H9 (cell line): ENCODE data around the gene TTC39B. TPM values are rescaled to one million over a fixed set of nuclear protein-coding genes. Genes with fewer than 3 reads are reported as not detected.

ENCODE experiments used
- DNase-seq: peaks from one replicate; pipeline ENCODE4 v3.0.0-alpha.2; 2017
- H2AFZ ChIP-seq: one replicate; pipeline ENCODE4 v1.6.1; 2013; ENCODE audit warnings: mild to moderate bottlenecking, low read length, control low read depth, moderate library complexity
- H2AK5ac ChIP-seq: 2 replicates; pipeline ENCODE4 v1.6.1; 2013; ENCODE audit warnings: low read length, control low read depth, mixed read lengths; ENCODE audit not compliant: insufficient read length
- H2BK120ac ChIP-seq: one replicate; pipeline ENCODE4 v1.6.1; 2013; ENCODE audit warnings: low read depth, mild to moderate bottlenecking, low read length, control low read depth, inconsistent platforms; ENCODE audit not compliant: poor library complexity, severe bottlenecking
- H2BK12ac ChIP-seq: 2 replicates; pipeline ENCODE4 v1.6.1; 2013; ENCODE audit warnings: low read length, control low read depth, mixed read lengths, low read depth; ENCODE audit not compliant: insufficient read length
- H2BK15ac ChIP-seq: 2 replicates; pipeline ENCODE4 v1.6.1; 2013; ENCODE audit warnings: low read depth, low read length, control low read depth
- H2BK20ac ChIP-seq: one replicate; pipeline ENCODE4 v1.6.1; 2013; ENCODE audit warnings: low read depth, mild to moderate bottlenecking, low read length, control low read depth, inconsistent platforms; ENCODE audit not compliant: poor library complexity, severe bottlenecking
- H2BK5ac ChIP-seq: 2 replicates; pipeline ENCODE4 v1.6.1; 2013; ENCODE audit warnings: low read length, control low read depth, mixed read lengths; ENCODE audit not compliant: insufficient read length
- H3K14ac ChIP-seq: 2 replicates; pipeline ENCODE4 v1.6.1; 2013; ENCODE audit warnings: low read length, control low read depth; ENCODE audit not compliant: insufficient read depth
- H3K18ac ChIP-seq: 2 replicates; pipeline ENCODE4 v1.6.1; 2013; ENCODE audit warnings: low read depth, mild to moderate bottlenecking, mixed read lengths, low read length, control low read depth; ENCODE audit not compliant: insufficient read length
- H3K23ac ChIP-seq: 2 replicates; pipeline ENCODE4 v1.6.1; 2013; ENCODE audit warnings: low read length, control low read depth, mixed read lengths, low read depth; ENCODE audit not compliant: insufficient read length
- H3K23me2 ChIP-seq: 2 replicates; pipeline ENCODE4 v1.6.1; 2013; ENCODE audit warnings: low read depth, mild to moderate bottlenecking, mixed read lengths, low read length, control low read depth; ENCODE audit not compliant: insufficient read length, poor library complexity, severe bottlenecking
- H3K27ac ChIP-seq: 2 replicates; pipeline ENCODE4 v1.5.1; 2013; ENCODE audit warnings: low read length, control low read depth, mixed read lengths, low read depth; ENCODE audit not compliant: insufficient read length
- H3K27me3 ChIP-seq: 2 replicates; pipeline ENCODE4 v1.6.1; 2013; ENCODE audit warnings: low read length, control low read depth, inconsistent platforms; ENCODE audit not compliant: insufficient read depth
- H3K4ac ChIP-seq: 2 replicates; pipeline ENCODE4 v1.6.1; 2013; ENCODE audit warnings: low read depth, mild to moderate bottlenecking, control low read depth, inconsistent platforms, low read length, moderate library complexity
- H3K4me1 ChIP-seq: 2 replicates; pipeline ENCODE4 v1.6.1; 2013; ENCODE audit warnings: low read length, control low read depth, inconsistent platforms; ENCODE audit not compliant: insufficient read depth
- H3K4me2 ChIP-seq: 2 replicates; pipeline ENCODE4 v1.6.1; 2013; ENCODE audit warnings: low read length, control low read depth, mixed read lengths; ENCODE audit not compliant: insufficient read length, insufficient read depth
- H3K56ac ChIP-seq: 2 replicates; pipeline ENCODE4 v1.6.1; 2013; ENCODE audit warnings: low read depth, mild to moderate bottlenecking, mixed read lengths, low read length, control low read depth; ENCODE audit not compliant: insufficient read length
- H3K79me1 ChIP-seq: 2 replicates; pipeline ENCODE4 v1.6.1; 2013; ENCODE audit warnings: low read depth, mild to moderate bottlenecking, moderate library complexity, low read length, control low read depth, inconsistent platforms; ENCODE audit not compliant: insufficient read depth, poor library complexity, severe bottlenecking
- H3K79me2 ChIP-seq: 2 replicates; pipeline ENCODE4 v1.6.1; 2013; ENCODE audit warnings: low read length, control low read depth, inconsistent platforms; ENCODE audit not compliant: insufficient read depth
- H3K9ac ChIP-seq: 2 replicates; pipeline ENCODE4 v1.6.1; 2013; ENCODE audit warnings: low read length, control low read depth, mixed read lengths; ENCODE audit not compliant: insufficient read length; ENCODE audit errors: extremely low read depth
- H3K9me3 ChIP-seq: one replicate; pipeline ENCODE4 v1.6.1; 2013; ENCODE audit warnings: low read depth, low read length, inconsistent platforms; ENCODE audit not compliant: control insufficient read depth
- H3T11ph ChIP-seq: one replicate; pipeline ENCODE4 v1.6.1; 2013; ENCODE audit warnings: mild to moderate bottlenecking, low read length, control low read depth, inconsistent platforms
- H4K20me1 ChIP-seq: one replicate; pipeline ENCODE4 v1.6.1; 2013; ENCODE audit not compliant: control insufficient read depth, insufficient read length, insufficient read depth
- H4K5ac ChIP-seq: 2 replicates; pipeline ENCODE4 v1.6.1; 2013; ENCODE audit warnings: low read depth, mild to moderate bottlenecking, mixed read lengths, low read length, control low read depth; ENCODE audit not compliant: insufficient read length
- H4K8ac ChIP-seq: replicated peaks from 2 replicates; pipeline ENCODE4 v1.6.1; 2013; ENCODE audit warnings: low read length, control low read depth, mixed read lengths, low read depth; ENCODE audit not compliant: insufficient read length
- H4K91ac ChIP-seq: 2 replicates; pipeline ENCODE4 v1.6.1; 2013; ENCODE audit warnings: low read depth, mild to moderate bottlenecking, moderate library complexity, mixed read lengths, low read length, control low read depth; ENCODE audit not compliant: insufficient read length
- H3K27ac Mint-ChIP-seq, 3 experiments: 2 replicates in 2 of 3; 3 replicates in 1 of 3; pipeline ENCODE4 v1.8.0; 2020 to 2021; ENCODE audit warnings: mixed read lengths in 3 of 3, mild to moderate bottlenecking in 1 of 3, moderate library complexity in 1 of 3
- H3K27me3 Mint-ChIP-seq: 2 replicates; pipeline ENCODE4 v1.8.0; 2021; ENCODE audit warnings: low read depth, mild to moderate bottlenecking, moderate library complexity, mixed read lengths
- H3K36me3 Mint-ChIP-seq, 3 experiments: 2 replicates in 2 of 3; 3 replicates in 1 of 3; pipeline ENCODE4 v1.8.0; 2020 to 2021; ENCODE audit warnings: low read depth in 3 of 3, mixed read lengths in 3 of 3; ENCODE audit not compliant: insufficient read depth in 1 of 3
- H3K4me1 Mint-ChIP-seq, 2 experiments: 2 replicates each; pipeline ENCODE4 v1.8.0; 2020; ENCODE audit warnings: mixed read lengths in 2 of 2
- H3K4me3 Mint-ChIP-seq, 2 experiments: 2 replicates in 1 of 2; 3 replicates in 1 of 2; pipeline ENCODE4 v1.8.0; 2020 to 2021; ENCODE audit warnings: mild to moderate bottlenecking in 2 of 2, mixed read lengths in 2 of 2, moderate library complexity in 1 of 2
- H3K9me3 Mint-ChIP-seq, 2 experiments: 2 replicates in 1 of 2; 3 replicates in 1 of 2; pipeline ENCODE4 v1.8.0; 2020; ENCODE audit warnings: mild to moderate bottlenecking in 2 of 2, mixed read lengths in 2 of 2, moderate library complexity in 1 of 2
- CTCF ChIP-seq: fragments of 200-600 bp; sonication (generic); conservative IDR thresholded peaks from 3 replicates; pipeline ENCODE4 v1.8.0; 2021; ENCODE audit warnings: antibody characterized with exemption, mild to moderate bottlenecking
- WGBS: extraction: QIAGEN DNeasy Blood & Tissue Kit; methylation state at CpG from one replicate; pipeline ENCODE4 v1.1.7; 2013; ENCODE audit warnings: missing lambda C conversion rate, low lambda C conversion rate, mixed read lengths; ENCODE audit not compliant: insufficient read length; ENCODE audit errors: extremely low coverage; 5-methylcytosine and 5-hydroxymethylcytosine counted together
- total RNA-seq: library from RNA; stranded (reverse); gene quantifications from 2 replicates; pipeline ENCODE4 v1.2.1, GENCODE V29; 2021

TTC39B gene
- total RNA-seq, 1 experiment from 2014 or later = 8.2 TPM

DNA sequence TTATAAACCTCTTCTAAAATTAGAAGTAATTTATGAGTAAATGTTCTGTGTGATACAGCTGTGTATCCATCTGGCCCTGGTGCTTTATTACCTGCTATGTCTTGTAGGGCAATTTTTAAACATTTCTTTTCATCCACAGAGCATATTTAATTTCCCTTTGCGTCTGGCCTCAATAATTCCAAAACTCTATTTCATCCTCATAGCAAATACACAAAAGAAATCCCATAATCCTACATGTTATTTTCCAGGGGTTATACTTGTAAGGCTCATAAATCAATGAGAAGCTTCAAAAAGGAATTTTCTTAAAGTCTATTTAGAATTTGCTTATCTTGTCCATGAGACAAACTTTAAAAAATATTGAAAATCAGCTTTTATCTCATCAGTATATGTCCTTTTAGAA is 167.0 kb downstream of the TTC39B start:
- no peak overlapping the region for H2BK5ac ChIP-seq
- no peak overlapping the region for H3K56ac ChIP-seq
- no peaks in the 10 kb centered on the region for H3K9me3 ChIP-seq
- DNase-seq = no peak
- no peaks in the 10 kb centered on the region for H3K79me1 ChIP-seq
- no peaks in the 10 kb centered on the region for H3K23me2 ChIP-seq
- no peaks in the 10 kb centered on the region for H4K20me1 ChIP-seq
- H4K8ac ChIP-seq = no peak overlapping the region
- no peak overlapping the region for H2AK5ac ChIP-seq
- H3K79me2 ChIP-seq = no peaks in the 10 kb centered on the region
- peaks cover 6% of the 10 kb centered on the region; the same call in 1 of the 2 replicates for H3K4me1 ChIP-seq
- Mint-ChIP-seq H3K4me3 (no peak overlapping the region), H3K9me3 (peaks cover 3 to 5% of the 10 kb centered on the region in 2 experiments; a peak in 3 of 5 replicates), H3K36me3 (peaks cover 0 to 3% (median 0%) of the 10 kb centered on the region in 3 experiments; a peak in 3 of 7 replicates), H3K27me3 (no peaks in the 10 kb centered on the region), H3K27ac (no peak overlapping the region), H3K4me1 (peaks cover 39 to 41% of the 10 kb centered on the region in 2 experiments)
- H2BK12ac ChIP-seq = no peak overlapping the region
- no peak overlapping the region for H2BK120ac ChIP-seq
- H3K14ac ChIP-seq = no peak overlapping the region
- no CpG with 5 or more reads among the region's 1 CpG for WGBS
- H2AFZ ChIP-seq = no peak overlapping the region
- H4K91ac ChIP-seq = no peak overlapping the region
- H2BK15ac ChIP-seq = no peak overlapping the region
- H3K9ac ChIP-seq = no peak overlapping the region
- no peak for TF ChIP-seq CTCF
- H3T11ph ChIP-seq = no peak overlapping the region
- H3K27ac ChIP-seq = no peak overlapping the region
- no peak overlapping the region for H3K23ac ChIP-seq
- H4K5ac ChIP-seq = no peak overlapping the region
- no peaks in the 10 kb centered on the region for H3K27me3 ChIP-seq
- no peak overlapping the region for H3K4ac ChIP-seq
- no peak overlapping the region for H2BK20ac ChIP-seq
- no peak overlapping the region for H3K4me2 ChIP-seq
- H3K18ac ChIP-seq = no peak overlapping the region
